Measurements from ENCODE around the gene DSTYK. TPM values are rescaled to one million over a fixed set of nuclear protein-coding genes. Genes with fewer than 3 reads are reported as not detected.

The DSTYK gene
- total RNA-seq, 2 donors from 2014 or later = 9.8 to 11.0 TPM

GRCh38 chr1:205217418-205217817 is 5.9 kb upstream of the DSTYK start:
- Histone ChIP-seq H3K9me3 (ENCODE audit: control insufficient read depth, low read length) (no peaks in the 10 kb centered on the region), H3K27me3 (ENCODE audit: control insufficient read depth, insufficient read depth, low read length, poor library complexity, severe bottlenecking) (no peaks in the 10 kb centered on the region), H3K36me3 (ENCODE audit: control insufficient read depth, insufficient read depth, low read length) (no peaks in the 10 kb centered on the region), H3K27ac (ENCODE audit: low read depth, low read length) (no peak overlapping the region), H3K4me3 (ENCODE audit: low read length) (no peak overlapping the region), H3K4me1 (ENCODE audit: control insufficient read depth, insufficient read depth, low read length) (no peaks in the 10 kb centered on the region), H3K9ac (ENCODE audit: extremely low read depth, low read length, poor library complexity, severe bottlenecking) (no peak overlapping the region)
- DNase-seq = no peak
- Mint-ChIP-seq H3K4me1 (no peaks in the 10 kb centered on the region), H3K36me3 (ENCODE audit: low read depth) (no peaks in the 10 kb centered on the region), H3K27me3 (ENCODE audit: insufficient read depth) (no peaks in the 10 kb centered on the region), H3K4me3 (no peak overlapping the region), H3K27ac (no peak overlapping the region), H3K9me3 (no peaks in the 10 kb centered on the region)
- TF ChIP-seq, protein P1, sequence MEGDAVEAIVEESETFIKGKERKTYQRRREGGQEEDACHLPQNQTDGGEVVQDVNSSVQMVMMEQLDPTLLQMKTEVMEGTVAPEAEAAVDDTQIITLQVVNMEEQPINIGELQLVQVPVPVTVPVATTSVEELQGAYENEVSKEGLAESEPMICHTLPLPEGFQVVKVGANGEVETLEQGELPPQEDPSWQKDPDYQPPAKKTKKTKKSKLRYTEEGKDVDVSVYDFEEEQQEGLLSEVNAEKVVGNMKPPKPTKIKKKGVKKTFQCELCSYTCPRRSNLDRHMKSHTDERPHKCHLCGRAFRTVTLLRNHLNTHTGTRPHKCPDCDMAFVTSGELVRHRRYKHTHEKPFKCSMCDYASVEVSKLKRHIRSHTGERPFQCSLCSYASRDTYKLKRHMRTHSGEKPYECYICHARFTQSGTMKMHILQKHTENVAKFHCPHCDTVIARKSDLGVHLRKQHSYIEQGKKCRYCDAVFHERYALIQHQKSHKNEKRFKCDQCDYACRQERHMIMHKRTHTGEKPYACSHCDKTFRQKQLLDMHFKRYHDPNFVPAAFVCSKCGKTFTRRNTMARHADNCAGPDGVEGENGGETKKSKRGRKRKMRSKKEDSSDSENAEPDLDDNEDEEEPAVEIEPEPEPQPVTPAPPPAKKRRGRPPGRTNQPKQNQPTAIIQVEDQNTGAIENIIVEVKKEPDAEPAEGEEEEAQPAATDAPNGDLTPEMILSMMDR (conservative IDR thresholded peaks at IDR 0.05) = no peak
- WGBS, 2 experiments (ENCODE audit: insufficient coverage in 1 of 2, insufficient read length in 1 of 2) = 61 to 77% methylated on average over 3 of the region's 3 CpGs

DNA sequence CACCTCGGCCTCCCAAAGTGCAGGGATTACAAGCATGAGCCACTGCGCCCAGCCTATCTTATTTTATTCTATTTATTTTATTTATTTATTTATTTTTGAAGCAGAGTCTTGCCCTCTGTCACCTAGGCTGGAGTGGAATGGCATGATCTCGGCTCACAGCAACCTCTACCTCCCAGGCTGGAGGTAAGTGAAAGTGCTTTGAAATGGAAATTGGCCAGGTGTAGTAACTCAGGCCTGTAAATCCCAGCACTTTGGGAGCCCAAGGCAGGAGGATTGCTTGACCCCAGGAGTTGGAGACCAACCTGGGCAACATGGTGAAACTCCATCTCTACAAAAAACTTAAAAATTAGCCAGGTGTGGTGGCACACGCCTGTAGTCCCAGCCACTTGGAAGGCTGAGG is 5.1 kb upstream of the DSTYK start:
- Histone ChIP-seq H3K4me1 (ENCODE audit: control insufficient read depth, insufficient read depth, low read length) (no peaks in the 10 kb centered on the region), H3K36me3 (ENCODE audit: control insufficient read depth, insufficient read depth, low read length) (no peaks in the 10 kb centered on the region), H3K9me3 (ENCODE audit: control insufficient read depth, low read length) (no peaks in the 10 kb centered on the region), H3K27ac (ENCODE audit: low read depth, low read length) (no peak overlapping the region), H3K27me3 (ENCODE audit: control insufficient read depth, insufficient read depth, low read length, poor library complexity, severe bottlenecking) (no peaks in the 10 kb centered on the region), H3K4me3 (ENCODE audit: low read length) (no peak overlapping the region), H3K9ac (ENCODE audit: extremely low read depth, low read length, poor library complexity, severe bottlenecking) (no peak overlapping the region)
- TF ChIP-seq, protein P1 (conservative IDR thresholded peaks at IDR 0.05) = no peak
- no peak for DNase-seq
- WGBS, 2 experiments (ENCODE audit: insufficient coverage in 1 of 2, insufficient read length in 1 of 2) = 67 to 95% methylated on average over 1 to 3 of the region's 4 CpGs
- Mint-ChIP-seq H3K36me3 (ENCODE audit: low read depth) (no peaks in the 10 kb centered on the region), H3K9me3 (no peaks in the 10 kb centered on the region), H3K27me3 (ENCODE audit: insufficient read depth) (no peaks in the 10 kb centered on the region), H3K27ac (no peak overlapping the region), H3K4me3 (no peak overlapping the region), H3K4me1 (peaks cover 2% of the 10 kb centered on the region)

GRCh38 chr1:205214756-205215155 is 3.3 kb upstream of the DSTYK start:
- Mint-ChIP-seq H3K36me3 (ENCODE audit: low read depth) (no peaks in the 10 kb centered on the region), H3K9me3 (no peaks in the 10 kb centered on the region), H3K4me3 (no peak overlapping the region), H3K27me3 (ENCODE audit: insufficient read depth) (no peaks in the 10 kb centered on the region), H3K4me1 (peaks cover 11% of the 10 kb centered on the region), H3K27ac (no peak overlapping the region)
- H3K9ac ChIP-seq (ENCODE audit: extremely low read depth, low read length, poor library complexity, severe bottlenecking) = no peak overlapping the region
- H3K4me1 ChIP-seq (ENCODE audit: control insufficient read depth, insufficient read depth, low read length) = no peaks in the 10 kb centered on the region
- DNase-seq = no peak
- no CpG with 5 or more reads among the region's 1 CpG for WGBS, 2 experiments (ENCODE audit: insufficient coverage in 1 of 2, insufficient read length in 1 of 2)
- H3K36me3 ChIP-seq (ENCODE audit: control insufficient read depth, insufficient read depth, low read length) = no peaks in the 10 kb centered on the region
- no peak overlapping the region for H3K27ac ChIP-seq (ENCODE audit: low read depth, low read length)
- no peaks in the 10 kb centered on the region for H3K27me3 ChIP-seq (ENCODE audit: control insufficient read depth, insufficient read depth, low read length, poor library complexity, severe bottlenecking)
- TF ChIP-seq, protein P1 (conservative IDR thresholded peaks at IDR 0.05) = no peak
- no peaks in the 10 kb centered on the region for H3K9me3 ChIP-seq (ENCODE audit: control insufficient read depth, low read length)
- H3K4me3 ChIP-seq (ENCODE audit: low read length) = no peak overlapping the region

Data from endodermal cell (in vitro differentiated cells).